ENCODE results near the gene ZNF836.

The ZNF836 gene

GRCh38 chr19:52187407-52187806 lies 16.0 kb upstream of the ZNF836 start:
- no peak for DNase-seq

- DNase-seq, result no peak
Observed at GRCh38 chr19:52176574-52176973, 5.2 kb upstream of the ZNF836 start.

- DNase-seq, result no peak
Observed at GRCh38 chr19:52172347-52172746, 926 bp upstream of the ZNF836 start.

- DNase-seq, result no peak
Observed at GRCh38 chr19:52170863-52171320, 529 bp downstream of the ZNF836 start.

GRCh38 chr19:52170304-52170703 lies 1.1 kb downstream of the ZNF836 start:
- DNase-seq, result no peak

GRCh38 chr19:52155596-52156359 lies 15.6 kb downstream of the ZNF836 start:
- no peak for DNase-seq

- no peak for DNase-seq
Observed at GRCh38 chr19:52148256-52148655, 23.2 kb downstream of the ZNF836 start.

- DNase-seq, result no peak
Observed at GRCh38 chr19:52142001-52142595, 29.3 kb downstream of the ZNF836 start.

GRCh38 chr19:52141203-52141602 lies 30.2 kb downstream of the ZNF836 start:
- no peak for DNase-seq

GRCh38 chr19:52140032-52140710 lies 31.2 kb downstream of the ZNF836 start:
- DNase-seq, result no peak

- DNase-seq, result peak; percentile 82
Observed at GRCh38 chr19:52139252-52140031, 32.0 kb downstream of the ZNF836 start, which contains the start of gene ZNF616. ZNF616 (minus strand) TSS chr19:52139938; CDS start chr19:52130512, 9,426 bp downstream.

GRCh38 chr19:52138983-52139251 lies 32.5 kb downstream of the ZNF836 start:
- peak; percentile 49 for DNase-seq

GRCh38 chr19:52138278-52138982 lies 33.0 kb downstream of the ZNF836 start:
- DNase-seq, result peak; percentile 49

GRCh38 chr19:52120286-52120685 lies 51.1 kb downstream of the ZNF836 start:
- no peak for DNase-seq

- no peak for DNase-seq
Observed at GRCh38 chr19:52115526-52116053, 55.8 kb downstream of the ZNF836 start.

- DNase-seq, result no peak
Observed at GRCh38 chr19:52114691-52115090, 56.7 kb downstream of the ZNF836 start.

- DNase-seq, result no peak
Observed at GRCh38 chr19:52112624-52113023, 58.8 kb downstream of the ZNF836 start.

- no peak for DNase-seq
Observed at GRCh38 chr19:52110780-52111179, 60.6 kb downstream of the ZNF836 start.

Data from NCI-H1694 treated with DMSO at 0.1 percent for 48 hours (cell line).